Fibroblast of lung (primary cell): ENCODE measurements around the gene RIPOR3. TPM values are rescaled to one million over a fixed set of nuclear protein-coding genes. Genes with fewer than 3 reads are reported as not detected.

ENCODE experiments used
- DNase-seq, 2 donors: peaks; one replicate each; pipeline versions ENCODE4 v3.0.0 to v3.0.0-alpha.2; 2010; ENCODE audit warnings: low read depth in 2 of 2
- H2AFZ ChIP-seq: 2 replicates; pipeline ENCODE4 v1.5.1; 2012; ENCODE audit warnings: low read length, control low read depth, inconsistent platforms
- H3K27ac ChIP-seq: 2 replicates; pipeline ENCODE4 v1.5.1; 2011; ENCODE audit warnings: low read length, control low read depth; ENCODE audit not compliant: insufficient read depth
- H3K27me3 ChIP-seq: 2 replicates; pipeline ENCODE4 v1.5.1; 2011; ENCODE audit warnings: mild to moderate bottlenecking, low read length; ENCODE audit not compliant: control insufficient read depth, insufficient read depth
- H3K36me3 ChIP-seq: 2 replicates; pipeline ENCODE4 v1.5.1; 2011; ENCODE audit warnings: low read length; ENCODE audit not compliant: control insufficient read depth, insufficient read depth
- H3K4me1 ChIP-seq: 2 replicates; pipeline ENCODE4 v1.5.1; 2011; ENCODE audit warnings: low read length; ENCODE audit not compliant: control insufficient read depth, insufficient read depth; ENCODE audit errors: extremely low read depth
- H3K4me2 ChIP-seq: 2 replicates; pipeline ENCODE4 v1.5.1; 2011; ENCODE audit warnings: low read length, control low read depth; ENCODE audit not compliant: insufficient read depth; ENCODE audit errors: extremely low read depth
- H3K4me3 ChIP-seq, 4 experiments: fragments of 200-600 bp in 1 of 4; sonication (generic) in 1 of 4; replicated peaks in 1 of 4; 2 replicates each; pipeline ENCODE4 v1.5.1; 2011 to 2016; ENCODE audit warnings: low read length in 4 of 4, low read depth in 3 of 4, mild to moderate bottlenecking in 3 of 4, control low read depth in 2 of 4, inconsistent platforms in 1 of 4, mixed read lengths in 1 of 4; ENCODE audit not compliant: insufficient read depth in 1 of 4; ENCODE audit errors: control extremely low read depth in 1 of 4
- H3K79me2 ChIP-seq: 2 replicates; pipeline ENCODE4 v1.5.1; 2012; ENCODE audit warnings: mild to moderate bottlenecking, low read length, inconsistent platforms; ENCODE audit not compliant: control insufficient read depth, insufficient read depth
- H3K9ac ChIP-seq: 2 replicates; pipeline ENCODE4 v1.5.1; 2011; ENCODE audit warnings: mild to moderate bottlenecking, low read length, control low read depth; ENCODE audit not compliant: insufficient read depth
- H3K9me3 ChIP-seq: 2 replicates; pipeline ENCODE4 v1.5.1; 2012; ENCODE audit warnings: low read depth, low read length; ENCODE audit not compliant: control insufficient read depth, insufficient read depth
- H4K20me1 ChIP-seq: 2 replicates; pipeline ENCODE4 v1.5.1; 2011; ENCODE audit warnings: low read length; ENCODE audit not compliant: control insufficient read depth, insufficient read depth; ENCODE audit errors: extremely low read depth
- CTCF ChIP-seq, 2 donors: IDR thresholded peaks in 1 of 2; conservative IDR thresholded peaks in 1 of 2; 1 replicate in 1 of 2; 2 replicates in 1 of 2; pipeline ENCODE4 v1.5.1; 2011 to 2012; ENCODE audit warnings: low read length in 2 of 2, control low read depth in 1 of 2, inconsistent platforms in 1 of 2, low read depth in 1 of 2, mild to moderate bottlenecking in 1 of 2
- EZH2 ChIP-seq: IDR thresholded peaks from 2 replicates; pipeline ENCODE4 v1.5.1; 2012; ENCODE audit warnings: low read length, control low read depth, mild to moderate bottlenecking; ENCODE audit errors: missing control alignments
- polyA plus RNA-seq, 2 donors: library from polyadenylated mRNA; depleted of rRNA in 1 of 2; stranded (reverse) in 1 of 2; unstranded in 1 of 2; fragments of >200 nt; gene quantifications; 2 replicates each; pipeline ENCODE4 v1.2.1, GENCODE V29; 2011 to 2012; ENCODE audit warnings: missing spikeins in 1 of 2
- total RNA-seq: library from RNA; depleted of rRNA; stranded (reverse); fragments of >200 nt; gene quantifications from 2 replicates; pipeline ENCODE4 v1.2.1, GENCODE V29; 2014

RIPOR3 gene
- total and polyA plus RNA-seq, 2 donors (not counting 1 experiment from before 2014, with no cell fraction given): 2.0 to 4.1 TPM

- Histone ChIP-seq H3K27ac (no peak overlapping the region), H3K27me3 (no peaks in the 10 kb centered on the region), H3K79me2 (peaks cover 11% of the 10 kb centered on the region), H3K4me2 (no peak overlapping the region), H3K9ac (no peak overlapping the region), H2AFZ (no peak overlapping the region), H3K4me1 (peaks cover 11% of the 10 kb centered on the region), H3K36me3 (peaks cover 12% of the 10 kb centered on the region), H3K9me3 (no peaks in the 10 kb centered on the region), H4K20me1 (no peaks in the 10 kb centered on the region), H3K4me3 (no peak overlapping the region)
- DNase-seq: no peak
- no peak for TF ChIP-seq EZH2
- no peak for TF ChIP-seq CTCF (conservative IDR thresholded peaks at IDR 0.05 in 1 of 2, IDR thresholded peaks at IDR 0.05 in 1 of 2; ENCODE audit: low read depth in 1 of 2, low read length in 2 of 2)
Observed at GRCh38 chr20:50568549-50568942, 122.8 kb downstream of the RIPOR3 start.

- Histone ChIP-seq H2AFZ (no peak overlapping the region), H3K36me3 (peaks cover 12% of the 10 kb centered on the region), H3K4me3 (no peak overlapping the region), H3K9me3 (no peaks in the 10 kb centered on the region), H4K20me1 (no peaks in the 10 kb centered on the region), H3K27ac (no peak overlapping the region), H3K27me3 (no peaks in the 10 kb centered on the region), H3K4me2 (no peak overlapping the region), H3K79me2 (peaks cover 15% of the 10 kb centered on the region), H3K9ac (no peak overlapping the region), H3K4me1 (peaks cover 7% of the 10 kb centered on the region)
- no peak for TF ChIP-seq EZH2
- TF ChIP-seq CTCF (conservative IDR thresholded peaks at IDR 0.05 in 1 of 2, IDR thresholded peaks at IDR 0.05 in 1 of 2; ENCODE audit: low read depth in 1 of 2, low read length in 2 of 2): no peak
- no peak for DNase-seq
Observed at GRCh38 chr20:50567860-50568548, 123.3 kb downstream of the RIPOR3 start.

DNA sequence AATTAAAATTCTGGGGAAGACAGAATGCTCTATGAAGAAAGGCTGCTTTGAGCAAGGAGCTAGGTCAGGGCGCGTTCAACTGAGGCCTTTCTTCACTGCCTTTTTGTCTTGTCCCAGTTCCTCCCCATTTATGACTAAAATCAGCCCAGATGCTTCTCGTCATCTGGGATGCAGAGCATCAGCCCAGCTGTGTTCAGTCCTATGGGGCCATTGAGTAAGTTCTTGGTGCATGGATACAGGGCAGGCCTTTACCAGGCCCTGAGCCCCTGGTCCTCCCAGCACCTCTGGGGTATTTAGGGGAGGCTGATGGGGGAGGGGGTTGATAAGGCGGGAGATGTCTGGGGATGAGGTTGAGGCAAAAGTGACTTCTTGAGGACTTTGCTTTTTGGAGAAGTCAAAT lies 125.5 kb downstream of the RIPOR3 start:
- H3K9me3 ChIP-seq: no peaks in the 10 kb centered on the region
- no peaks in the 10 kb centered on the region for H3K27me3 ChIP-seq
- H3K4me2 ChIP-seq: no peak overlapping the region
- no peaks in the 10 kb centered on the region for H4K20me1 ChIP-seq
- H3K4me1 ChIP-seq: peaks cover 13% of the 10 kb centered on the region
- no peak overlapping the region for H3K4me3 ChIP-seq
- no peak overlapping the region for H2AFZ ChIP-seq
- TF ChIP-seq CTCF (conservative IDR thresholded peaks at IDR 0.05 in 1 of 2, IDR thresholded peaks at IDR 0.05 in 1 of 2; ENCODE audit: low read depth in 1 of 2, low read length in 2 of 2) (no peak), EZH2 (no peak)
- H3K79me2 ChIP-seq: peaks cover 18% of the 10 kb centered on the region
- no peak for DNase-seq
- H3K36me3 ChIP-seq: peaks cover 18% of the 10 kb centered on the region
- no peak overlapping the region for H3K9ac ChIP-seq
- no peak overlapping the region for H3K27ac ChIP-seq
